Measurements from ENCODE around the gene RCC1.
"Not testable (repeated sequence)": the region's sequence is repeated elsewhere in the genome, so short reads cannot be mapped to it uniquely, and the experiment has no call there.

The RCC1 gene

DNA sequence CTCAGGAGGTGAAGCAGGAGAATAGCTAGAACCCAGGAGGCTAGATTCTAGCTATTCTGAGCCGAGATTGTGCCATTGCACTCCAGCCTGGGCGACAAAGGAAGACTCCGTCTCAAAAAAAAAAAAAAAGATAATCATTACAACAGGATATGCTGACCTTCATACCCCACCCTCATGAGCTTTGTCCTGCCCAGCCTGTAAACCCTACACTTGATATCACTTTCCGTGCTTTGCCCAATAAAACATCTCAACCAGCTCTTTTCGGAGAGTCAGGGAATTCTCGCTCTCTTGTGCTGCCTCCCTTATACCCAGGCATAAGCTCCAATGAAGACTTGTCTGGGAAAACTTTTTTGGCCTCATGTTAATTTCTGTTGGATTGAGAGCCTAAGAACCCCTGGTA, 45.5 kb downstream of the RCC1 start:
- no peak for DNase-seq

DNA sequence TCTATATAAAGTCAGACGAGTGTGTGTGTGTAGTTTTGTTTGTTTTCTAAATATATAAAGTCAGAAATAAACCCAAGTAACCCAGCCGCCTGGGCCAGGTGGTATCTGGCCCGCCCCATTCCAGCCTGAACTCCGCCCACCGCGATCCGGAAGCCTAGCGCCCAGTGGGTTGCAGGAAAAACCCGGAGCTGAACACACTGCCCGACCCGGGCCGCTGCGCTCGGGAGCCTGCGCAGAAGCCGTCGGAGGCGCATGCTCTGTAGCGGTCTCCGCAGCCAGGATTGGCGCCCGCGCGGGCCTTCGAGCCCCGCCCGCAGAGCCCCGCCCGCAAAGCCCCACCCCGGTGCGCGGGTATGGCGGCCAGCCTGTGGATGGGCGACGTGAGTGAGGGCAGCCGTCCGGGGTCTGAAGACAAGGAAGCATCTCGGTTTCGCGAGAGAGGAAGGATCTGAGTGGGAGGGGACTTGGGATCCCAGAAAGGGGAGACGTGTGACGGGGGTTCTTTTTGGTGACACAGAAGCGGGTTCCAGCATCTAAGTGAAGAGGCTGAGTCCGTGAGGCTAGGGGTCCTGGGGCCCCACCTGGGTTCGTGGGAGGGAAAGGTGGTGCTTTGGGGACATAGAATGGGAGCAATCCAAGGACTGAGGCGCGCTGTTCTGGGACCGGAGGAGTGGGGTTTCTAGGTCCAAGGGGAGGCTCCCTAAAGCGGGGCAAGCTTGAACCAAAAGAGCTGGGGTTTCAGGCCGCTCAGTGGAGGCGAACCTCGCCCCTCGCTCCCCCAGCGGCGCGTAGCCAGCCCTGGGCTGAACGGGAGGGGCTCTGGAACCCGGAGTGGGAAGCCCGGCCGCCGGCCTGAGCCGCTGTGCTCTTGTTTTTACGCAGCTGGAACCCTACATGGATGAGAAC, 47.2 kb downstream of the RCC1 start, which contains the start of gene TRNAU1AP:
Gene TRNAU1AP (plus strand): TSS at position 328 of the 906 bp plus-strand sequence. CDS start 26 bp downstream, at position 354.
- peak; percentile 93 to 95 for DNase-seq

DNA sequence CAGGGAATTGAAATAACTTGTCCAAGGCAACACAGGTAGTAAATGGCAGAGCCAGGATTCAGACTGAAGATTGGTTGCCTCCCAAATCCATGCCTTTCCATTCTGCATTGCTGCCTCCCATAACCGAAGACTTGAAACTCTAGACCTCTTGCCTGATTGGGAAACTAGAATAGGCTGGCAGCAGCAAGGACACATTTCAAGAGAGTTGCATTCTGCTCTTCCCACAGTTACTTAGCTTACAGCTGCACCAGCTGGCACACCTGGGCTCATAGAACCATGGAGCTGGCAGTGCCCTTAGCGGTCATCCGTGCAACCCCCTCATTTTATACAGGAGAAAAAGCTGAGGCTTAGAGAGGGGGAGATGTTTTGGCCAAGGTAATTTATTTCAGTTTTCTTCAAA, 55.0 kb downstream of the RCC1 start:
- DNase-seq = no peak

DNA sequence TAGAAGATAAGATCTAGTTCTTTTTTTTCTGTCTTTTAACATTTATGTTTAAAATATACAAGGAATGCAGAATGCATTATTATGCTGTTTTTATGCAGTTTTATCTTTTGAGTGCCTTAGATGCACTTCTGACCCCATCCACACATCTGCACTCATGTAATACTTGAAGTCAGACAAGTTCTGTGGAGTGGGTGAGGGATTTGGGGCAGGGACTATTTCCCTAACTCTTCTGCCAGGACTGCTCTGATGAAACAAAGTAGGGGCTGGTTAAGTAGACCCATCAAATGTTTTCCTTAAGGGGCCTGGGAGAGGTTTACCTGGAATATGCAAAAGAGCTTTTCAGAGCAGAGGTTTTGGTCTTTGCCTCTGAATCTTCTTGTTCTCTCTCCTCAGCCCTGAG, 58.5 kb downstream of the RCC1 start:
- DNase-seq = no peak

DNA sequence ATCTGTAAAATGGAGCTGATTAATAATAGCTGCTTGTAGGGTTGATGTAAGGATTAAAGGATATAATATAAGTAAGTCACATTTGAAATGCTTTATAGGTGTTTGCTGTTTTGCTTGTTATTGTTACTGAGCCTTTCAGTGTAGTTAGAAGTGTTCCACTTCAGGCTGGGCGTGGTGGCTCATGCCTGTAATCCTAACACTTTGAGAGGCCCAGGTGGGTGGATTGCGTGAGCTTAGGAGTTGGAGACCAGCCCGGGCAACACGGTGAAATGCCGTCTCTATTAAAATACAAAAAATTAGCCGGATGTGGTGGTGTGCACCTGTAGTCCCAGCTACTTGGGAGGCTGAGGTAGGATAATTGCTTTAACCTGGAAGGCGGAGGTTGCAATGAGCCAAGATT, 59.2 kb downstream of the RCC1 start:
- no peak for DNase-seq

DNA sequence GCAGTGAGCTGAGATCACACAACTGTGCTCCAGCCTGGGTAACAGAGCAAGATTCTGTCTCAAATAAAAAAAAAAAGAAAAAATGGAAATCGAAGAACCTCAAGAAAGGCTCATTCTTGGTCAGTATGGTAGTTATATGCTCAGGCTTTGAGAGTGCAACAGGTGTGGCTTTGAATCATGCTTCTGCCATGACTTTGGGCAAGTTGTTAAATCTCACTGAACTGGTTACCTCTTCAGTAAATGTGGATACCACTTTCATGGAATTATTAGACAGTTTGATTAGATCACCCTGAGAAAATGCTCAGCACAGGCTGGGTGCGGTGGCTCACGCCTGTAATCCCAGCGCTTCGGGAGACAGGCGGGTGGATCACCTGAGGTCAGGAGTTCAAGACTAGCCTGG, 59.9 kb downstream of the RCC1 start:
- DNase-seq = no peak

DNA sequence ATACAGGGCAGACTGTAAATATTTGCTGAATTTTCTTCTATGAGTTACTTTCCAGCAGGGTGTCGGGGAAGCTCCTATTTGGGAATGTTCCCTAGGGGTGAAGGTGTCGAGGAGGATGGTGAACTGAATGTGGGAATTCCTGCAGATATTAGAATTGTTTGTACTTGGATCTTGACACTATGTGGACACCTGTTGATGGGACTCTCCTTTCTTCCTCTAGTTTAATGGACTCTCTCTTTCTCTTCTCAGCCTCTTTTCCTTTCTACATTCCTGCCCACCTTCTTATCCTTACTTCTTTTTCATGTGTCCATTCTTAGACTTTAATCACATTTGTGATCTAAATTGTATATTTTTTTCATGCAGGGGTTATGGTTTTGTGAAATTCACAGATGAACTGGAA, 61.1 kb downstream of the RCC1 start:
- DNase-seq = no peak

DNA sequence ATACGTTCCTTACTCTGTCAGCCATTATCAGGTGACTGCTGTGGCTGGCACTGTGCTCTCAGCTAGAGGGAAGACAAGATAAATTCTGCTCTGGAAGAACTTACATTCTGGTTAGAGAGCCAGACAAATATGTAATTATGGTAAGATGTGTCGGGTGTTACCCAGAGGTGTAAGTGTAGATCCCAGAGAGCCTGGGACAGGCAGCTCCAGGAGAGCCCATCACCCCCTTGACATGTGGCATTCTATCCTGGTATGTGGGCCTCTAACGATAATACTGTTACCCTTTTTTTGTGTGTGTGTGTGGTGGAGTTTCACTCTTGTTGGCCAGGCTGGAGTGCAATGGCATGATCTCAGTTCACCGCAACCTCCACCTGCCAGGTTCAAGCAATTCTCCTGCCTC, 66.1 kb downstream of the RCC1 start:
- no peak for DNase-seq

DNA sequence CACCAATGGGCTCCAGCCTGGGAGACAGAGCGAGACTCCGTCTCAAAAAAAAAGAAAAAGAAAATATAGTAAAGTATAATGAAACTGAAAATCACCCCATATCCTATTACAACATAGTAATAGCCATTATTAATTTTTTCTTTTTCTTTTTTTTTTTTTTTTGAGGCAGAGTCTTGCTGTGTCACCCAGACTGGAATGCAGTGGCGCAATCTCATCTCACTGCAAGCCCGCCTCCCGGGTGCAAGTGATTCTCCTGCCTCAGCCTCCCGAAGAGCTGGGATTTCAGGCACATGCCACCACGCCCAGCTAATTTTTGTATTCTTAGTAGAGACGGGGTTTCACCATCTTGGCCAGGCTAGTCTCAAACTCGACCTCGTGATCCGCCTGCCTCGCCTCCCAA, 67.0 kb downstream of the RCC1 start:
- not testable (repeated sequence) for DNase-seq

DNA sequence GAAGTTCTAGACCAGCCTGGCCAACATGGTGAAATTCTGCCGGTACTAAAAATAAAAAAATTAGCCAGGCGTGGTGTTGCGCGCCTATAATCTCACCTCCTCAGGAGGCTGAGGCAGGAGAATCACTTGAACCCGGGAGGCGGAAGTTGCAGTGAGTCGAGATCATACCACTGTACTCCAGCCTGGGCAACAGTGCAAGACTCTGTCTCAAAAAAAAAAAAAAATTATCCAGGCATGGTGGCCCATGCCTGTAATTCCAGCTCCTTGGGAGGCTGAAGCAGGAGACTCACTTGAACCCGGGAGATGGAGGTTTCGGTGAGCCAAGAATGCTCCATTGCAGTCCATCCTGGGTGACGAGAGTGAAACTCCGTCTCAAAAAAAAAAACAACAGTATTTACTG, 67.7 kb downstream of the RCC1 start:
- no peak for DNase-seq

DNA sequence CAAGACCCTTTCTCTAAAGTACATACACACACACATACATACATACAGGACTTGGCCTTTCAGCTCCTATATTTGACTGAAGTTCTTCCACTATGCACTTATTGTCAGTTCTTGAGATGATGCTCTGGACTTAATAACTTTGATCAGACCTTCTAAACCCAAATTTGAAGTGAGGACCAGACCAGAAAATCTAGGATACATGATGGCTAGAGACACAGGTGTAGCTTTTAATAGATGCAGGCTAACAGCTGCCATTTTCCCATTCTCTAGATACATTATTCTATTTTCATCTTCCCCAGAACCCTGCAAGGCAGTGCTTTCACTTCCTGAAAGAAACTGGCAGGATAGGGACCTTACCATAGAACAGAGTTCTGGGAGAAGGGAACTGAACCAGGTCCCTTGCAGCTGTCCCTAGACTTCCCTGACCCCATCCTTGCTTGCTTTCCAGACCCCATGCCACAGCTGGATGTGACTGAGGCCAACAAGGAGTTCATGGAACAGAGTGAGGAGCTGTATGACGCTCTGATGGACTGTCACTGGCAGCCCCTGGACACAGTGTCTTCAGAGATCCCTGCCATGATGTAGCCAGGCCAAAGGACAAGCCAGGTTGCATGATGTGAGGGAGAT, 71.3 kb downstream of the RCC1 start:
- DNase-seq = no peak

DNA sequence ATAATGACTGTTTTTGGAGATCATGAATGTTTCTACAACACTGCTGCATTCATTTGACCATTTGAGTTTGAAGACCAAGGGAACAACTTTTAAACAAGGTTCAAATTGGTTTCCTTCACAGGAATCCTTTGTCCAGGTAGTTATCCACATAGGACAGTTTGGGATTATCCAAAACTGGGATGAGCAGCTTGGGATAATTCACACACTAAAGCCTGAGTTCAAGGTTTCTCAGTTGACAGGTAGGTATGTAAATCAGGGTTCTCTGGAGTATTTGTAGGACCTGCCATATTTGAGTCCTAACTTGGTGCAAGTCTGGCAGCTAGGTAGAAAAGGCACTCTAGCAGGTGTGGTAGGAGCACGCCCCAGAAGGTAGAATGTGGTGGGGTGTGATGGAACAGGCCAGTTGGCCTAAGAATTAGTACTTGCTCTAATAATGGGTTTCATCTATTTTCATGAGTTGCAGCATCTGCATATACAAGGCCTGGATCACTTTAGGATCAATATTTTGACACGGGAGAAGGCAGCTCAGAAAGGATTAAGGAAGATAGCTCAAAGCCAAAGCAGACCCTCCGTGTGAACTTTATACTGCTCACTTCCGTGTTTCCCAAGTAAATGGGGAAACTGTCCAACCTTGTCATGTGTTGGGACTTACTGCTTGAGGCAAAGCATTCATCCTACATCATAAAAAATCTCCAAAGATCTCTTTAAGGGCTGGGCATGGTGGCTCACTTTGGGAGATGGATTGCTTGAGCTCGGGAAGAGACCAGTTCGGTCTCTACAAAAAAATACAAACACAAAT, 72.1 kb downstream of the RCC1 start:
- DNase-seq = no peak

DNA sequence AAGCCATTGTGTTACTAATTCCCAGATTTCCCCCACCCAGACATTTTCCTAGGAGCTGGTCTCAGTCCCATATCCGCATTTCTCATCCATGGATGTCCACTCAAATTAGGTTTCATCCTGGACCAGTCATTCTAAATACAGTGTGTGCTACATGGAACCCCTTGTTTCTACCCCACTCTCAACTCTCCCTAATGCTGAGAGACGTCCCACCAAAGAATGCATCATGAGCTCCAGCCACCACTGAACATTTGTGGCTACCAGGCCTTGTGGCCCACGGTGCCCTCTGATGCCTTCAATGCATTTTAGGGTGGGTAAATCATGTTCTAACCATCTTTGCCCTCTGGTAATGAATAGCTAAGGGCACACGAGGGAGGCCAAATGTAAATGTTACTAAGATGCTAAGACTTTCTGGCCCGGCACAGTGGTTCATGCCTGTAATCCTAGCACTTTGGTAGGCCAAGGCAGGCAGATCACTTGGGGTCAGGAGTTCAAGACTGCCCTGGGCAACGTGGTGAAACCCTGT, 72.9 kb downstream of the RCC1 start:
- no peak for DNase-seq

DNA sequence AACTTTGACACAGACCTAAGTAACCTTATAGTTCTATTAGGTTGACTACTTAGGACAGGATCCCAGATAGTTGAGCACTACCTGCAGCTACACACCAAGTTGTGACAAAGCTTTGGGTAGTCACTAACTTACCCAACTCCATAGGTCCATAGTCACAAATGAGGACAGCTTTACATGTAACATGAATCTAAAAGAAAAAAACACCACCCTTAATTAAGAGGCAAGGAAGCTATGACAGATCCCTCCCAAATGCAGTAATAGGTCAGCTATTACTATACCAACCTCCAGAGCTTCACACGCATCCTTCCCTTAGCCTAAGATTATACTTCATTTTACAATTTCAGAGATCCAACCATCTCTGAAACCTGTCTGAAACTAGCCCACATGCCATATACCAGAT, 73.6 kb downstream of the RCC1 start:
- DNase-seq = no peak

DNA sequence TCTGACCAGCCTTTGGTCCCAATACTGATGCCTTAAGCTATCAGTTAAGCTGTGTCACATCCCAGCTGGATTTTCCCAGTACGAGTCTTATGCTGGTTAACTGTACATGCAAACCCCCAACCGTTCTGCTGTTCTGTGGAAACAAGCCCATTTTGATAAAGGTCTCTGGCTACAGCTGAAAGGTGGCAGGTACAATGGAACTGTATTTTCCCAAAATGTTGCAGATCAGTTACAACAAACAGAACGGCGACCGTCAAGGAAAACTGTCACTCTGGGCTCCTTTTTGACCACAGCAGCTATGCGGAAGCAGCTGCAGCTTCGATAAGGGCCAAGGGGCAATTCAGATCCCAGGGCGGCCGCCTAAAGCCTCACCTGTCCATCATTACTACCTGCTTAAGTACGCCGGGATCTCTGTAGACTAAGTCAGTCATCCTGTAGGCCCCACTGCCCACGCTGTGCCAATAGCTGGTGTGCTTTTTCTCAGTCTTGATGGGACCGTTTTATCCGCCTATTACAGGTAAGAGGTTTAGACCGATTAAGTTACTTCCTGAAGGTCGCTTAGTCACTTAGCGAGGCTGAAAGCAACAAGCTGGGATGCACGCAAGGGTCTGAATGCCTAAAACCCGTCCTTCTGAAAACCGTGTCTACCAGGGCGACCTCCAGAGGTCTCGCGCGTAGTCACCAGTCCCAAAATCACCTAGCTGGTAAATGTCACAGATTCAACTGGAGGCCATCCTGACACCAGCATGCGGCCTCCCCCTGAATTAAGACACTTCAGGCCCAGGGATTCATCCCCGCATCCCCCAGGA, 75.1 kb downstream of the RCC1 start:
- DNase-seq = peak in 1 of 2 experiments; percentile 20

DNA sequence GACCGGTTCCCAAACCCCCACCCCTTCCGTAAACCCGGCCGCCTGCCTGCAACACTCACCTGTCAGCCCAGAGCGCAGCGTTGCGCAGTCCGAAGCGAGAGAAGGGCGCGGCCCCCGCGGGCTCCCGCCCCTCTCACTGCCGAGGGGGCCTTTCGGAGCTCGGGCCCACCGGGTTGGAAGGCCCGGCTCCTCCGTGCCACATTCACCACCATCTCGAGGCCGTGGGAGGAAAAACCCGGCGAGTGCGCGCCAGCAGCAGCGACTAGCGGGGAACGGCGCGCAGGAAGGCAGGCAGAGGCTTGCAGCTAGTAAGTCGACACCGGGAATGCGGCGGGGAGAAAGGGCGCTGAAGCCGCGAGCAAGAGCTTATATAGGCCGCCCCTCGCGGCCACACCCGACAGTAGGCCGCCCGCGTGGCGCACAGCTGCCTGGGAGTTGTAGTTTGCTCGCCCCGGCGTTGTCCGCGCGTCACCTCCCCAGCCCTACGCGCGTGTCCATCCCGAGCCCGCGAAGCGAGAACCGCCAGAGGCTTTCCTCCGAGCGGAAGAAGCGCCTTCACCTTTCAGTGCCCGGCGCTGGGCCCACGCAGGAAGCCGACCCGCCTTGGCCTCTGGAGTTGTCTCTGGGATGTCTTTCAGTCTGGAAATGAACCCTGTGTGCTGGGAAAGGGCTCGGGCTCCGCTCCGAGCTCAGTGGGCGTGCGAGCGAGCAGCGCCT, 75.8 kb downstream of the RCC1 start:
- peak; percentile 93 to 94 for DNase-seq

DNA sequence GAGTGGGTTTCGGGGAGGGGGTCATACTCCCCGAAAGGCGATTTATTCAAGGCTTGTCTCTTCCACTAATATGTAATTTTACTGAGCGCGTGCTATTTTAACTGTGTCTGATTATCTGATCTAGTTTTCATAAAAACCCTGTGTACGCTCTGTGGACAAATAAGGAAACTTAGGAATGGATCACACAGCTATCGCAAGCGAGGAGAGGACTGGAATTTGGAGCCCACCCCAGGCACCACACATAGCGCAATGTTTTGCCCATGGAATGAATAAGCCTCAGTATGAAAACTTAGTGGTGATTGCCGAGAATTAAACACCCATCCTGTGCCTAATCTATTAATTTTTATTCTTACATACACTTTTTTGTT, 76.4 kb downstream of the RCC1 start:
- DNase-seq = no peak

DNA sequence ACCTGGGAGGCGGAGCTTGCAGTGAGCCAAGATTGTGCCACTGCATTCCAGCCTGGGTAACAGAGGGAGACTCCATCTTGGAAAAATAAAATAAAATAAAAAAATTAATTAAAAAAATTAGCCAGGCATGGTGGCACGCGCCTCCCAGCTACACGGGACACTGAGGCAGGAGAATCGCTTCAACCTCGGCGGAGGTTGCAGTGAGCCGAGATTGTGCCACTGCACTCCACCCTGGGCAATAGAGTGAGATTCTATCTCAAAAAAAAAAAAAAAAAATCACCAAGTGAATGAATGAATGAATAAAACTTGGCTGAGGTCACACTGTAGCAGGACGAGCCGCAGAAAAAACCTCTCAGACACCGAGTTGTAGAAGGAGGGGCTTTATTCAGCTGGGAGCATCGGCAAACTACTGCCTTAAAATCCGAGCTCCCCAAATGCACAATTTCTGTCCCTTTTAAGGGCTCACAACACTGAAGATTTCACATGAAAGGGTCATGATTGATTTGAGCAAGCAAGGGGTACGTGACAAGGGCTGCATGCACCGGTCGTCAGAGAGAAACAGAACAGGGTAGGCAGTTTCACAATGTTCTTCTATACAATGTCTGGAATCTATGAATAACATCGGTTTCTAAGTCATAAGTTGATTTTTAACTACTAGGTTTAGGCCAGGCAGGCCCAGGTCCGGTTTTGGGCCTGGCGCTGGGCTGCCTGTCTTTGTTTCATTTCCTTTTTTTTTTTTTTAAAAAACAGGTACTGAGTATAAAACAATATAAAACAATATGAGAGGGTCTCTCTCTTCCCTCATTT, 80.9 kb downstream of the RCC1 start:
- not testable (repeated sequence) for DNase-seq
